ENCODE measurements around the gene STX5.

GRCh38 chr11:62876712-62877111 is 44.9 kb upstream of the STX5 start:
- no peak for TF ChIP-seq CTCF (IDR thresholded peaks at IDR 0.05)
- no peak for TF ChIP-seq POLR2A (IDR thresholded peaks at IDR 0.05)

Measured in transverse colon (tissue), 3 donors.